GM21528 (cell line): ENCODE results near the gene COQ10B.
"Not testable (repeated sequence)": the region's sequence is repeated elsewhere in the genome, so short reads cannot be mapped to it uniquely, and the experiment has no call there.

ENCODE experiments used
- ATAC-seq: cut with Tn5 transposase; IDR thresholded peaks from one replicate; pipeline ENCODE4 v1.9.1; 2021; ENCODE audit warnings: mild to moderate bottlenecking, moderate library complexity; ENCODE audit not compliant: unreplicated experiment, low FRiP score

COQ10B gene

GRCh38 chr2:197453123-197453913, at the start of gene COQ10B:
COQ10B (plus strand) TSS chr2:197453552; CDS start chr2:197453561, 9 bp downstream.
- ATAC-seq: peak; percentile 98

GRCh38 chr2:197405582-197405981, 47.8 kb upstream of the COQ10B start:
- no peak for ATAC-seq

- no peak for ATAC-seq
Measured at GRCh38 chr2:197414039-197414438, 39.3 kb upstream of the COQ10B start.

GRCh38 chr2:197414515-197414914, 38.8 kb upstream of the COQ10B start:
- no peak for ATAC-seq

GRCh38 chr2:197416268-197416667, 37.1 kb upstream of the COQ10B start:
- ATAC-seq: no peak

GRCh38 chr2:197419438-197419837, 33.9 kb upstream of the COQ10B start:
- ATAC-seq: no peak

GRCh38 chr2:197423307-197423706, 30.0 kb upstream of the COQ10B start:
- ATAC-seq: no peak

- no peak for ATAC-seq
Measured at GRCh38 chr2:197425550-197425949, 27.8 kb upstream of the COQ10B start.

GRCh38 chr2:197426723-197427603, 26.4 kb upstream of the COQ10B start:
- no peak for ATAC-seq

GRCh38 chr2:197427986-197428385, 25.4 kb upstream of the COQ10B start:
- no peak for ATAC-seq

- no peak for ATAC-seq
Measured at GRCh38 chr2:197431858-197432257, 21.5 kb upstream of the COQ10B start.

GRCh38 chr2:197432527-197432926, 20.8 kb upstream of the COQ10B start:
- not testable (repeated sequence) for ATAC-seq

GRCh38 chr2:197433780-197434438, 19.4 kb upstream of the COQ10B start:
- ATAC-seq: no peak

- ATAC-seq: peak; percentile 94
Measured at GRCh38 chr2:197434541-197435513, 18.5 kb upstream of the COQ10B start, which contains the start of gene SF3B1. SF3B1 (minus strand) TSS chr2:197435028; CDS start chr2:197434999, 29 bp downstream.

- ATAC-seq: no peak
Measured at GRCh38 chr2:197435598-197436420, 17.5 kb upstream of the COQ10B start.

- no peak for ATAC-seq
Measured at GRCh38 chr2:197437380-197437779, 16.0 kb upstream of the COQ10B start.

- ATAC-seq: no peak
Measured at GRCh38 chr2:197442857-197443256, 10.5 kb upstream of the COQ10B start.

GRCh38 chr2:197445746-197446145, 7.6 kb upstream of the COQ10B start:
- no peak for ATAC-seq

GRCh38 chr2:197446844-197447243, 6.5 kb upstream of the COQ10B start:
- ATAC-seq: no peak
